ENCODE data around the gene CNKSR1. TPM values are rescaled to one million over a fixed set of nuclear protein-coding genes. Genes with fewer than 3 reads are reported as not detected.

Gene CNKSR1
- total RNA-seq, 2 experiments from 2014 or later, result 1.2 to 1.4 TPM

- Mint-ChIP-seq H3K9me3 (no peaks in the 10 kb centered on the region), H3K27ac (no peak overlapping the region), H3K4me3 (no peak overlapping the region), H3K4me1 (ENCODE audit: low read depth) (no peaks in the 10 kb centered on the region), H3K27me3 (no peaks in the 10 kb centered on the region), H3K36me3 (ENCODE audit: low read depth) (no peaks in the 10 kb centered on the region)
- DNase-seq (no peak), ATAC-seq (no peak)
- intact Hi-C loops (cut with micrococcal nuclease), result no loop called here
- POLR2A ChIA-PET, result interaction anchor here (0.9 kb wide), 1 partner anchor 235 kb away, joined by 3 read pairs; no protein-coding TSS in a partner anchor
- TF ChIP-seq CTCF (IDR thresholded peaks at IDR 0.05), result no peak
- CTCF ChIA-PET, result interaction anchor here (0.7 to 1.4 kb wide), 4 partner anchors 24 to 111 kb away, joined by 3 read pairs; partner anchors contain the start of gene CEP85
Measured at GRCh38 chr1:26210147-26210870, 33.0 kb downstream of the CNKSR1 start.

GRCh38 chr1:26212726-26213125 is 35.4 kb downstream of the CNKSR1 start:
- Mint-ChIP-seq H3K27ac (no peak overlapping the region), H3K27me3 (no peaks in the 10 kb centered on the region), H3K4me1 (ENCODE audit: low read depth) (no peaks in the 10 kb centered on the region), H3K36me3 (ENCODE audit: low read depth) (no peaks in the 10 kb centered on the region), H3K9me3 (no peaks in the 10 kb centered on the region), H3K4me3 (no peak overlapping the region)
- DNase-seq, result no peak
- intact Hi-C loops (cut with micrococcal nuclease), result no loop called here
- ChIA-PET CTCF (interaction anchor here (0.8 to 2.9 kb wide), 5 partner anchors 8 to 205 kb away, joined by 3 to 8 read pairs (median 4); partner anchors contain the start of gene CEP85), POLR2A (interaction anchor here (1.0 kb wide), 1 partner anchor 715 kb away, joined by 3 read pairs; no protein-coding TSS in a partner anchor)
- ATAC-seq, result no peak
- TF ChIP-seq CTCF (IDR thresholded peaks at IDR 0.05), result no peak

- no peaks in the 10 kb centered on the region for H3K4me1 Mint-ChIP-seq (ENCODE audit: low read depth)
- CTCF ChIA-PET, result interaction anchor here (0.8 to 2.9 kb wide), 4 partner anchors 9 to 204 kb away, joined by 3 to 8 read pairs (median 4); partner anchors contain the start of gene CEP85
- H3K4me3 Mint-ChIP-seq, result no peak overlapping the region
- H3K27me3 Mint-ChIP-seq, result no peaks in the 10 kb centered on the region
- H3K36me3 Mint-ChIP-seq (ENCODE audit: low read depth), result no peaks in the 10 kb centered on the region
- H3K9me3 Mint-ChIP-seq, result no peaks in the 10 kb centered on the region
- POLR2A ChIA-PET, result interaction anchor here (1.0 kb wide), 1 partner anchor 714 kb away, joined by 3 read pairs; no protein-coding TSS in a partner anchor
- no peak for ATAC-seq
- intact Hi-C loops (cut with micrococcal nuclease), result no loop called here
- no peak for TF ChIP-seq CTCF (IDR thresholded peaks at IDR 0.05)
- no peak overlapping the region for H3K27ac Mint-ChIP-seq
- no peak for DNase-seq
Measured at GRCh38 chr1:26213335-26213905, 36.1 kb downstream of the CNKSR1 start.

GRCh38 chr1:26215246-26215645 is 38.0 kb downstream of the CNKSR1 start:
- intact Hi-C loops (cut with micrococcal nuclease), result no loop called here
- Mint-ChIP-seq H3K36me3 (ENCODE audit: low read depth) (no peaks in the 10 kb centered on the region), H3K27me3 (no peaks in the 10 kb centered on the region), H3K4me3 (no peak overlapping the region), H3K4me1 (ENCODE audit: low read depth) (no peaks in the 10 kb centered on the region), H3K27ac (no peak overlapping the region), H3K9me3 (no peaks in the 10 kb centered on the region)
- no peak for ATAC-seq
- POLR2A ChIA-PET, result interaction anchor here (0.6 kb wide), 1 partner anchor 96 kb away, joined by 3 read pairs; no protein-coding TSS in a partner anchor
- no peak for TF ChIP-seq CTCF (IDR thresholded peaks at IDR 0.05)
- DNase-seq, result no peak
- CTCF ChIA-PET, result interaction anchor here (1.0 to 1.4 kb wide), 2 partner anchors 19 to 202 kb away, joined by 3 to 4 read pairs; partner anchors contain the start of gene CEP85

Measured in activated CD8-positive, alpha-beta T cell treated with anti-CD3 and anti-CD28 coated beads for 36 hours (primary cell).